HepG2 (cell line): ENCODE data around the gene WDR82. TPM values are rescaled to one million over a fixed set of nuclear protein-coding genes. Genes with fewer than 3 reads are reported as not detected.

Source experiments
- FOXA1 ChIP-seq, 2 experiments: fragments of 450-650 bp in 1 of 2; sonication (generic) in 1 of 2; formaldehyde crosslinking in 1 of 2; IDR thresholded peaks; 2 replicates each; pipeline versions ENCODE4 v1.4.0 to v1.6.1; 2016 to 2020; ENCODE audit warnings: missing genetic modification reagents in 1 of 2
- HOXA3 ChIP-seq: sonication (generic); formaldehyde crosslinking; IDR thresholded peaks from 2 replicates; pipeline ENCODE4 v1.5.0; 2020; ENCODE audit warnings: missing genetic modification reagents
- KDM1A ChIP-seq: IDR thresholded peaks from 2 replicates; pipeline ENCODE4 v1.6.1; 2016; ENCODE audit warnings: missing compliant biosample characterization
- LCORL ChIP-seq, 2 experiments: fragments of 450-650 bp in 1 of 2; sonication (generic) in 1 of 2; formaldehyde crosslinking in 1 of 2; IDR thresholded peaks; 2 replicates each; pipeline versions ENCODE4 v1.5.0 to v1.6.1; 2017 to 2020; ENCODE audit warnings: antibody characterized with exemption in 1 of 2, missing genetic modification reagents in 1 of 2
- MBD4 ChIP-seq: IDR thresholded peaks from 2 replicates; pipeline ENCODE4 v1.6.1; 2012; ENCODE audit warnings: low read length, inconsistent platforms, borderline replicate concordance
- TEAD3 ChIP-seq: optimal IDR thresholded peaks from 2 replicates; pipeline ENCODE3; 2016; ENCODE audit warnings: borderline replicate concordance
- ZC3H4 ChIP-seq: sonication (generic); formaldehyde crosslinking; IDR thresholded peaks from 2 replicates; pipeline ENCODE4 v1.4.0; 2020; ENCODE audit warnings: missing genetic modification reagents, borderline replicate concordance
- ZFYVE20 ChIP-seq: sonication (generic); formaldehyde crosslinking; IDR thresholded peaks from 2 replicates; pipeline ENCODE4 v1.8.0; 2023; ENCODE audit warnings: low read depth, mild to moderate bottlenecking, moderate library complexity, missing genetic modification reagents, borderline replicate concordance
- ZIK1 ChIP-seq: sonication (generic); formaldehyde crosslinking; IDR thresholded peaks from 2 replicates; pipeline ENCODE4 v1.5.0; 2020; ENCODE audit warnings: mild to moderate bottlenecking, low read depth, missing genetic modification reagents, borderline replicate concordance
- ZKSCAN1 ChIP-seq: fragments of 150-350 bp; IDR thresholded peaks from 2 replicates; pipeline ENCODE4 v1.6.1; 2014; ENCODE audit warnings: low read length
- ZNF12 ChIP-seq: sonication (generic); formaldehyde crosslinking; IDR thresholded peaks from 2 replicates; pipeline ENCODE4 v1.5.0; 2020; ENCODE audit warnings: missing genetic modification reagents
- ZNF24 ChIP-seq: fragments of 450-650 bp; IDR thresholded peaks from 2 replicates; pipeline ENCODE4 v1.6.1; 2017; ENCODE audit warnings: antibody characterized with exemption, mild to moderate bottlenecking
- ZNF317 ChIP-seq: sonication (generic); formaldehyde crosslinking; IDR thresholded peaks from 2 replicates; pipeline ENCODE4 v1.5.0; 2020; ENCODE audit warnings: mild to moderate bottlenecking, missing genetic modification reagents
- ZNF547 ChIP-seq: sonication (generic); formaldehyde crosslinking; IDR thresholded peaks from 2 replicates; pipeline ENCODE4 v1.5.1; 2020; ENCODE audit warnings: mild to moderate bottlenecking, missing genetic modification reagents
- ZNF563 ChIP-seq: sonication (generic); formaldehyde crosslinking; IDR thresholded peaks from 2 replicates; pipeline ENCODE4 v1.8.0; 2022; ENCODE audit warnings: mild to moderate bottlenecking, moderate library complexity, missing genetic modification reagents
- ZNF674 ChIP-seq: sonication (generic); formaldehyde crosslinking; IDR thresholded peaks from 2 replicates; pipeline ENCODE4 v1.5.0; 2020; ENCODE audit warnings: low read depth, mild to moderate bottlenecking, missing genetic modification reagents
- polyA plus RNA-seq, 8 experiments: library from polyadenylated mRNA; depleted of rRNA in 3 of 8; stranded (reverse) in 7 of 8; unstranded in 1 of 8; fragments of >200 nt; fragmentation: Illumina TruSeq in 4 of 8; extraction: Trizol in 4 of 8; gene quantifications; 2 replicates each; pipeline versions ENCODE4 v1.2.1 to v1.2.3, GENCODE V29; 2011 to 2016; ENCODE audit warnings: low read depth in 4 of 8, missing spikeins in 1 of 8, mixed read lengths in 1 of 8; ENCODE audit not compliant: insufficient read depth in 1 of 8
- total RNA-seq, 5 experiments: library from RNA; depleted of rRNA; stranded (reverse); fragments of >200 nt; fragmentation: Illumina TruSeq; extraction: Trizol; gene quantifications; 2 replicates each; pipeline ENCODE4 v1.2.3, GENCODE V29; 2016; ENCODE audit warnings: low read depth in 1 of 5
- TF ChIP-seq, protein P1 (sequence below): sonication (generic); formaldehyde crosslinking; IDR thresholded peaks from one replicate; pipeline ENCODE4 v1.5.1; 2020; ENCODE audit warnings: mild to moderate bottlenecking, missing genetic modification reagents; ENCODE audit errors: not compliant biosample characterization
- TF ChIP-seq, protein P2 (sequence below): sonication (generic); formaldehyde crosslinking; IDR thresholded peaks from 2 replicates; pipeline ENCODE4 v1.4.0; 2020; ENCODE audit warnings: missing genetic modification reagents
- TF ChIP-seq, protein P3 (sequence below): IDR thresholded peaks from 2 replicates; pipeline ENCODE4 v1.6.1; 2016; ENCODE audit warnings: mild to moderate bottlenecking, missing biosample characterization, missing genetic modification reagents
- TF ChIP-seq, protein P4 (sequence below): sonication (generic); formaldehyde crosslinking; IDR thresholded peaks from 2 replicates; pipeline ENCODE4 v1.5.1; 2020; ENCODE audit warnings: missing genetic modification reagents, mild to moderate bottlenecking, borderline replicate concordance

The WDR82 gene
- total and polyA plus RNA-seq, 2 of the 13 experiments (the other 11 are each of a cell fraction or from before 2014, with no cell fraction given), result 39.1 to 59.5 TPM

- TF ChIP-seq, protein P1, sequence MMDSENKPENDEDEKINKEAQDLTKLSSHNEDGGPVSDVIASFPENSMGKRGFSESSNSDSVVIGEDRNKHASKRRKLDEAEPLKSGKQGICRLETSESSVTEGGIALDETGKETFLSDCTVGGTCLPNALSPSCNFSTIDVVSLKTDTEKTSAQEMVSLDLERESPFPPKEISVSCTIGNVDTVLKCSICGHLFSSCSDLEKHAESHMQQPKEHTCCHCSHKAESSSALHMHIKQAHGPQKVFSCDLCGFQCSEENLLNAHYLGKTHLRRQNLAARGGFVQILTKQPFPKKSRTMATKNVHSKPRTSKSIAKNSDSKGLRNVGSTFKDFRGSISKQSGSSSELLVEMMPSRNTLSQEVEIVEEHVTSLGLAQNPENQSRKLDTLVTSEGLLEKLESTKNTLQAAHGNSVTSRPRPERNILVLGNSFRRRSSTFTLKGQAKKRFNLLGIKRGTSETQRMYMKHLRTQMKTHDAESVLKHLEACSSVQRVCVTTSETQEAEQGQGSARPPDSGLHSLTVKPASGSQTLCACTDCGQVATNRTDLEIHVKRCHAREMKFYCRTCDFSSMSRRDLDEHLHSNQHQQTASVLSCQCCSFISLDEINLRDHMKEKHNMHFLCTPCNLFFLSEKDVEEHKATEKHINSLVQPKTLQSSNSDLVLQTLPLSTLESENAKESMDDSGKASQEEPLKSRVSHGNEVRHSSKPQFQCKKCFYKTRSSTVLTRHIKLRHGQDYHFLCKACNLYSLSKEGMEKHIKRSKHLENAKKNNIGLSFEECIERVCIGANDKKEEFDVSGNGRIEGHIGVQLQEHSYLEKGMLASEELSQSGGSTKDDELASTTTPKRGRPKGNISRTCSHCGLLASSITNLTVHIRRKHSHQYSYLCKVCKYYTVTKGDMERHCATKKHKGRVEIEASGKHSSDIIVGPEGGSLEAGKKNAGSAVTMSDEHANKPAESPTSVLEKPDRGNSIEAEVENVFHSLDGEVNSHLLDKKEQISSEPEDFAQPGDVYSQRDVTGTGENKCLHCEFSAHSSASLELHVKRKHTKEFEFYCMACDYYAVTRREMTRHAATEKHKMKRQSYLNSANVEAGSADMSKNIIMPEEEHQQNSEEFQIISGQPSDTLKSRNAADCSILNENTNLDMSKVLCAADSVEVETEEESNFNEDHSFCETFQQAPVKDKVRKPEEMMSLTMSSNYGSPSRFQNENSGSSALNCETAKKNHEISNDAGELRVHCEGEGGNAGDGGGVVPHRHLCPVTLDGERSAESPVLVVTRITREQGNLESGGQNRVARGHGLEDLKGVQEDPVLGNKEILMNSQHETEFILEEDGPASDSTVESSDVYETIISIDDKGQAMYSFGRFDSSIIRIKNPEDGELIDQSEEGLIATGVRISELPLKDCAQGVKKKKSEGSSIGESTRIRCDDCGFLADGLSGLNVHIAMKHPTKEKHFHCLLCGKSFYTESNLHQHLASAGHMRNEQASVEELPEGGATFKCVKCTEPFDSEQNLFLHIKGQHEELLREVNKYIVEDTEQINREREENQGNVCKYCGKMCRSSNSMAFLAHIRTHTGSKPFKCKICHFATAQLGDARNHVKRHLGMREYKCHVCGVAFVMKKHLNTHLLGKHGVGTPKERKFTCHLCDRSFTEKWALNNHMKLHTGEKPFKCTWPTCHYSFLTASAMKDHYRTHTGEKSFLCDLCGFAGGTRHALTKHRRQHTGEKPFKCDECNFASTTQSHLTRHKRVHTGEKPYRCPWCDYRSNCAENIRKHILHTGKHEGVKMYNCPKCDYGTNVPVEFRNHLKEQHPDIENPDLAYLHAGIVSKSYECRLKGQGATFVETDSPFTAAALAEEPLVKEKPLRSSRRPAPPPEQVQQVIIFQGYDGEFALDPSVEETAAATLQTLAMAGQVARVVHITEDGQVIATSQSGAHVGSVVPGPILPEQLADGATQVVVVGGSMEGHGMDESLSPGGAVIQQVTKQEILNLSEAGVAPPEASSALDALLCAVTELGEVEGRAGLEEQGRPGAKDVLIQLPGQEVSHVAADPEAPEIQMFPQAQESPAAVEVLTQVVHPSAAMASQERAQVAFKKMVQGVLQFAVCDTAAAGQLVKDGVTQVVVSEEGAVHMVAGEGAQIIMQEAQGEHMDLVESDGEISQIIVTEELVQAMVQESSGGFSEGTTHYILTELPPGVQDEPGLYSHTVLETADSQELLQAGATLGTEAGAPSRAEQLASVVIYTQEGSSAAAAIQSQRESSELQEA (CRISPR knock-in tag), result peak; percentile 13
- TF ChIP-seq ZNF674 (CRISPR knock-in tag), result 0 out of 2 replicates have a peak, but pooled peaks have one; percentile 47
- no peak for TF ChIP-seq ZFYVE20 (CRISPR knock-in tag)
- no peak for TF ChIP-seq ZC3H4
- TF ChIP-seq TEAD3 (CRISPR knock-in tag), result peak; percentile 42
- no peak for TF ChIP-seq ZNF24
- no peak for TF ChIP-seq ZIK1 (CRISPR knock-in tag)
- TF ChIP-seq, protein P2, sequence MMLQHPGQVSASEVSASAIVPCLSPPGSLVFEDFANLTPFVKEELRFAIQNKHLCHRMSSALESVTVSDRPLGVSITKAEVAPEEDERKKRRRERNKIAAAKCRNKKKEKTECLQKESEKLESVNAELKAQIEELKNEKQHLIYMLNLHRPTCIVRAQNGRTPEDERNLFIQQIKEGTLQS (CRISPR knock-in tag), result no peak
- no peak for TF ChIP-seq MBD4
- TF ChIP-seq, protein P3, sequence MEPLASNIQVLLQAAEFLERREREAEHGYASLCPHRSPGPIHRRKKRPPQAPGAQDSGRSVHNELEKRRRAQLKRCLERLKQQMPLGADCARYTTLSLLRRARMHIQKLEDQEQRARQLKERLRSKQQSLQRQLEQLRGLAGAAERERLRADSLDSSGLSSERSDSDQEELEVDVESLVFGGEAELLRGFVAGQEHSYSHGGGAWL (CRISPR knock-in tag), result no peak
- no peak for TF ChIP-seq LCORL (IDR thresholded peaks at IDR 0.05)
- peak; percentile 25; the same call in 1 of the 2 replicates for TF ChIP-seq LCORL (CRISPR knock-in tag; IDR thresholded peaks at IDR 0.05)
- no peak for TF ChIP-seq ZNF317 (CRISPR knock-in tag)
- TF ChIP-seq, protein P4, sequence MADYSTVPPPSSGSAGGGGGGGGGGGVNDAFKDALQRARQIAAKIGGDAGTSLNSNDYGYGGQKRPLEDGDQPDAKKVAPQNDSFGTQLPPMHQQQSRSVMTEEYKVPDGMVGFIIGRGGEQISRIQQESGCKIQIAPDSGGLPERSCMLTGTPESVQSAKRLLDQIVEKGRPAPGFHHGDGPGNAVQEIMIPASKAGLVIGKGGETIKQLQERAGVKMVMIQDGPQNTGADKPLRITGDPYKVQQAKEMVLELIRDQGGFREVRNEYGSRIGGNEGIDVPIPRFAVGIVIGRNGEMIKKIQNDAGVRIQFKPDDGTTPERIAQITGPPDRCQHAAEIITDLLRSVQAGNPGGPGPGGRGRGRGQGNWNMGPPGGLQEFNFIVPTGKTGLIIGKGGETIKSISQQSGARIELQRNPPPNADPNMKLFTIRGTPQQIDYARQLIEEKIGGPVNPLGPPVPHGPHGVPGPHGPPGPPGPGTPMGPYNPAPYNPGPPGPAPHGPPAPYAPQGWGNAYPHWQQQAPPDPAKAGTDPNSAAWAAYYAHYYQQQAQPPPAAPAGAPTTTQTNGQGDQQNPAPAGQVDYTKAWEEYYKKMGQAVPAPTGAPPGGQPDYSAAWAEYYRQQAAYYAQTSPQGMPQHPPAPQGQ (CRISPR knock-in tag), result no peak
- TF ChIP-seq KDM1A (CRISPR knock-in tag), result peak; percentile 21; the same call in 1 of the 2 replicates
- no peak for TF ChIP-seq ZNF12
- TF ChIP-seq HOXA3 (CRISPR knock-in tag), result peak; percentile 41; the same call in 1 of the 2 replicates
- TF ChIP-seq ZKSCAN1, result no peak
- TF ChIP-seq ZNF547 (CRISPR knock-in tag), result no peak
- TF ChIP-seq ZNF563, result no peak
- TF ChIP-seq FOXA1 (IDR thresholded peaks at IDR 0.05), result no peak
- TF ChIP-seq FOXA1 (CRISPR knock-in tag; IDR thresholded peaks at IDR 0.05), result peak; percentile 37; the same call in 1 of the 2 replicates
Observed at GRCh38 chr3:52238193-52238760, 40.2 kb downstream of the WDR82 start (continued).
